AG04449 (cell line): Measurements from ENCODE around the gene ATP12A.

Source experiments
- CTCF ChIA-PET: fragments of 350-600 bp; formaldehyde crosslinking; extraction: SDS; loops from one replicate; lab custom pipeline; 2021; ENCODE audit warnings: antibody characterized with exemption; lab: Yijun Ruan, JAX
- POLR2A ChIA-PET: fragments of 400-600, 350-600 bp; formaldehyde crosslinking; extraction: SDS; loops from one replicate; lab custom pipeline; 2020; ENCODE audit warnings: antibody characterized with exemption, inconsistent platforms; lab: Yijun Ruan, JAX
- DNase-seq: peaks from one replicate; pipeline ENCODE4 v3.0.0-alpha.2; 2010; ENCODE audit warnings: low read depth, low spot score
- H3K4me3 ChIP-seq: 2 replicates; pipeline ENCODE4 v1.5.1; 2011; ENCODE audit warnings: low read depth, mild to moderate bottlenecking, control low read depth, low read length
- CTCF ChIP-seq: IDR thresholded peaks from one replicate; pipeline ENCODE4 v1.5.1; 2011; ENCODE audit warnings: mild to moderate bottlenecking, moderate library complexity, low read length, control low read depth, inconsistent platforms; ENCODE audit not compliant: insufficient read depth; ENCODE audit errors: missing control alignments

Gene ATP12A

GRCh38 chr13:24668955-24669582 lies 11.1 kb upstream of the ATP12A start:
- ChIA-PET CTCF (interaction anchor here (2.3 to 2.6 kb wide), 3 partner anchors 27 to 62 kb away, joined by 4 to 12 read pairs (median 12); no protein-coding TSS in a partner anchor), POLR2A (no interaction called here)
- DNase-seq: no peak
- TF ChIP-seq CTCF: no peak
- no peak overlapping the region for H3K4me3 ChIP-seq

GRCh38 chr13:24670174-24670573 lies 10.0 kb upstream of the ATP12A start:
- no peak overlapping the region for H3K4me3 ChIP-seq
- no peak for DNase-seq
- CTCF ChIA-PET: interaction anchor here (0.6 to 2.6 kb wide), 7 partner anchors 10 to 65 kb away, joined by 3 to 12 read pairs (median 5); no protein-coding TSS in a partner anchor
- POLR2A ChIA-PET: no interaction called here
- no peak for TF ChIP-seq CTCF

GRCh38 chr13:24670961-24671381 lies 9.2 kb upstream of the ATP12A start:
- peak; percentile 36 for TF ChIP-seq CTCF
- peak overlapping the region; percentile 15; the same call in 1 of the 2 replicates for H3K4me3 ChIP-seq
- POLR2A ChIA-PET: no interaction called here
- CTCF ChIA-PET: interaction anchor here (1.1 to 2.6 kb wide), 5 partner anchors 11 to 66 kb away, joined by 4 to 12 read pairs (median 7); no protein-coding TSS in a partner anchor
- DNase-seq: no peak

- POLR2A ChIA-PET: no interaction called here
- H3K4me3 ChIP-seq: peak overlapping the region; percentile 44
- CTCF ChIA-PET: interaction anchor here (0.6 to 3.8 kb wide), 16 partner anchors 10 to 325 kb away, joined by 3 to 30 read pairs (median 4); no protein-coding TSS in a partner anchor
- peak; percentile 72 for TF ChIP-seq CTCF
- DNase-seq: peak; percentile 65
Measured at GRCh38 chr13:24671386-24672113, 8.7 kb upstream of the ATP12A start.

- ChIA-PET CTCF (interaction anchor here (0.6 to 3.8 kb wide), 19 partner anchors 9 to 324 kb away, joined by 3 to 30 read pairs (median 4); no protein-coding TSS in a partner anchor), POLR2A (no interaction called here)
- DNase-seq: no peak
- no peak overlapping the region for H3K4me3 ChIP-seq
- TF ChIP-seq CTCF: no peak
Measured at GRCh38 chr13:24672141-24673132, 7.8 kb upstream of the ATP12A start.
